ENCODE measurements around the gene EHD3. TPM values are rescaled to one million over a fixed set of nuclear protein-coding genes. Genes with fewer than 3 reads are reported as not detected.

The EHD3 gene
- total RNA-seq, 1 experiment from 2014 or later: not detected

GRCh38 chr2:31238906-31239592 lies 5.1 kb downstream of the EHD3 start:
- Mint-ChIP-seq H3K4me1 (ENCODE audit: low read depth, unreplicated experiment) (no peaks in the 10 kb centered on the region), H3K9me3 (ENCODE audit: unreplicated experiment) (no peaks in the 10 kb centered on the region), H3K27ac (ENCODE audit: unreplicated experiment) (no peak overlapping the region), H3K27me3 (ENCODE audit: insufficient read depth, unreplicated experiment) (no peaks in the 10 kb centered on the region), H3K4me3 (ENCODE audit: unreplicated experiment) (no peak overlapping the region), H3K36me3 (ENCODE audit: insufficient read depth, unreplicated experiment) (no peaks in the 10 kb centered on the region)
- peak in 1 of 2 experiments; percentile 17 for DNase-seq
- no peaks in the 10 kb centered on the region for H3K36me3 ChIP-seq (ENCODE audit: control insufficient read depth, insufficient read depth, low read length)
- no peaks in the 10 kb centered on the region; the same call in 1 of the 2 replicates for H3K27me3 ChIP-seq (replicated peaks; ENCODE audit: control insufficient read depth, insufficient read depth, low read length)
- POLR2A ChIA-PET: no interaction called here
- no peaks in the 10 kb centered on the region for H3K9me3 ChIP-seq
- no peak overlapping the region for H3K4me3 ChIP-seq (ENCODE audit: low read depth, low read length)
- TF ChIP-seq, protein P1, sequence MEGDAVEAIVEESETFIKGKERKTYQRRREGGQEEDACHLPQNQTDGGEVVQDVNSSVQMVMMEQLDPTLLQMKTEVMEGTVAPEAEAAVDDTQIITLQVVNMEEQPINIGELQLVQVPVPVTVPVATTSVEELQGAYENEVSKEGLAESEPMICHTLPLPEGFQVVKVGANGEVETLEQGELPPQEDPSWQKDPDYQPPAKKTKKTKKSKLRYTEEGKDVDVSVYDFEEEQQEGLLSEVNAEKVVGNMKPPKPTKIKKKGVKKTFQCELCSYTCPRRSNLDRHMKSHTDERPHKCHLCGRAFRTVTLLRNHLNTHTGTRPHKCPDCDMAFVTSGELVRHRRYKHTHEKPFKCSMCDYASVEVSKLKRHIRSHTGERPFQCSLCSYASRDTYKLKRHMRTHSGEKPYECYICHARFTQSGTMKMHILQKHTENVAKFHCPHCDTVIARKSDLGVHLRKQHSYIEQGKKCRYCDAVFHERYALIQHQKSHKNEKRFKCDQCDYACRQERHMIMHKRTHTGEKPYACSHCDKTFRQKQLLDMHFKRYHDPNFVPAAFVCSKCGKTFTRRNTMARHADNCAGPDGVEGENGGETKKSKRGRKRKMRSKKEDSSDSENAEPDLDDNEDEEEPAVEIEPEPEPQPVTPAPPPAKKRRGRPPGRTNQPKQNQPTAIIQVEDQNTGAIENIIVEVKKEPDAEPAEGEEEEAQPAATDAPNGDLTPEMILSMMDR (IDR thresholded peaks at IDR 0.05; ENCODE audit: insufficient read depth in 1 of 2, low read depth in 1 of 2, low read length in 1 of 2, severe bottlenecking in 1 of 2, unreplicated experiment in 1 of 2): no peak
- CTCF ChIA-PET: no interaction called here
- no peaks in the 10 kb centered on the region for H3K4me1 ChIP-seq
- BruUV-seq (replicated peaks): no TSS peak
- intact Hi-C loops (cut with micrococcal nuclease; ENCODE audit: unreplicated experiment): no loop called here

GRCh38 chr2:31239593-31240177 lies 5.7 kb downstream of the EHD3 start:
- TF ChIP-seq, protein P1 (IDR thresholded peaks at IDR 0.05; ENCODE audit: insufficient read depth in 1 of 2, low read depth in 1 of 2, low read length in 1 of 2, severe bottlenecking in 1 of 2, unreplicated experiment in 1 of 2): no peak

DNA sequence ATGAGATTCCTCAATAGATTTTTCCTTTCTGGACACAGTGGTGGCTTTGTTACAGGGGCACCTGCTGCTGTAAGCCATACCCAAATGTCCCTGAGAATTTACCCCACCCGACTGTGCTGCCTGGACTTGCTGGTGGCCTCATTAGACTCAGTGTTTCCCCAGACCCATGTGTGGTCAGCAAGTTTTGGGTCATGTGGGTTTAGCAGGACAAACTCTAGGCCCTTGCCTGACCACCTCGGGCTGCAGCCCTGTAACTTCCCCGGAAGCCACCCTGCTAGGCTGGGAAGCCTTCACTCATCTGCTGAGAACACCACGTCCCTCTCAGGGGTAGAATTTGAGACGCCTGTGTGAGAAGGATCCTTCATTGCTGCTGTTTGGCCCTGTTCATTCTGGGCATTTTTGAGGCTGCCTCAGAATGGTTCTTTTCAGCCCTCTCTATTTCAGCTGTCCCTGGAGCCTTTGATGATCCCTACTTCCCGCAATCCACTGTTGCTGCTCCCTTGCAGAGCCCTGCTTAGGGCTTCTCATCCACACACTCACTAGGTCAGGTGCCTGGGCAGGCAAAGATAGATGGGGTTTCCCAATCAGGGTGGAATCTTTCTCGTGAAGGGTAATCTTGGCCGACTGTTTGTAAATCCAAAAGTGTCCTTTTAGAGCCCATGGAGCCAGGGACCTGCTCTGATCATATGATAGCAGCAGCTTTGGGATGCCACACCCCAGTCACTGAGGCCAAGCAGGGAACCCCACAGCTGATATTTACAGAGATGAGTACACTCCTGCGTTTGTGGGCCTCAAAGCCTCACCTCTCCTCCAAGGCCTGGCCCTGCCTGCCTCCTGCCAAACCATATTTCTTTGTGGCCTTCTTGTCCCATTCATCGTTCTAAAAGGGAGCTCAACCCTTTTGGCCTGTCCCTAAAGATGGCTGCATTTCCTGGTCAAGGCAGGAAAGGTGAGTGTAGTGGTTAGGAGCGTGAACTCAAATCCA lies 6.7 kb downstream of the EHD3 start:
- intact Hi-C loops (cut with micrococcal nuclease; ENCODE audit: unreplicated experiment): no loop called here
- Histone ChIP-seq H3K4me1 (no peaks in the 10 kb centered on the region), H3K36me3 (ENCODE audit: control insufficient read depth, insufficient read depth, low read length) (no peaks in the 10 kb centered on the region), H3K4me3 (ENCODE audit: low read depth, low read length) (no peak overlapping the region), H3K9me3 (no peaks in the 10 kb centered on the region), H3K27me3 (replicated peaks; ENCODE audit: control insufficient read depth, insufficient read depth, low read length) (no peaks in the 10 kb centered on the region; the same call in 1 of the 2 replicates)
- Mint-ChIP-seq H3K27ac (ENCODE audit: unreplicated experiment) (no peak overlapping the region), H3K4me1 (ENCODE audit: low read depth, unreplicated experiment) (no peaks in the 10 kb centered on the region), H3K27me3 (ENCODE audit: insufficient read depth, unreplicated experiment) (peaks cover 3% of the 10 kb centered on the region), H3K4me3 (ENCODE audit: unreplicated experiment) (no peak overlapping the region), H3K36me3 (ENCODE audit: insufficient read depth, unreplicated experiment) (no peaks in the 10 kb centered on the region), H3K9me3 (ENCODE audit: unreplicated experiment) (no peaks in the 10 kb centered on the region)
- no peak for DNase-seq
- BruUV-seq (replicated peaks): no TSS peak
- TF ChIP-seq, protein P1 (IDR thresholded peaks at IDR 0.05; ENCODE audit: insufficient read depth in 1 of 2, low read depth in 1 of 2, low read length in 1 of 2, severe bottlenecking in 1 of 2, unreplicated experiment in 1 of 2): no peak
- CTCF ChIA-PET: no interaction called here
- POLR2A ChIA-PET: no interaction called here

More at GRCh38 chr2:31239593-31240177, 5.7 kb downstream of the EHD3 start:
- H3K4me1 ChIP-seq: no peaks in the 10 kb centered on the region
- Mint-ChIP-seq H3K36me3 (ENCODE audit: insufficient read depth, unreplicated experiment) (no peaks in the 10 kb centered on the region), H3K4me3 (ENCODE audit: unreplicated experiment) (no peak overlapping the region), H3K27me3 (ENCODE audit: insufficient read depth, unreplicated experiment) (peaks cover 3% of the 10 kb centered on the region), H3K27ac (ENCODE audit: unreplicated experiment) (no peak overlapping the region), H3K9me3 (ENCODE audit: unreplicated experiment) (no peaks in the 10 kb centered on the region), H3K4me1 (ENCODE audit: low read depth, unreplicated experiment) (no peaks in the 10 kb centered on the region)
- intact Hi-C loops (cut with micrococcal nuclease; ENCODE audit: unreplicated experiment): no loop called here
- POLR2A ChIA-PET: no interaction called here
- H3K27me3 ChIP-seq (replicated peaks; ENCODE audit: control insufficient read depth, insufficient read depth, low read length): no peaks in the 10 kb centered on the region; the same call in 1 of the 2 replicates
- no peak overlapping the region for H3K4me3 ChIP-seq (ENCODE audit: low read depth, low read length)
- no peaks in the 10 kb centered on the region for H3K9me3 ChIP-seq
- no peak for DNase-seq
- CTCF ChIA-PET: no interaction called here
- no peaks in the 10 kb centered on the region for H3K36me3 ChIP-seq (ENCODE audit: control insufficient read depth, insufficient read depth, low read length)
- BruUV-seq (replicated peaks): no TSS peak

Measured in Caco-2 (cell line).